ENCODE data around the gene CLDN19. TPM values are rescaled to one million over a fixed set of nuclear protein-coding genes. Genes with fewer than 3 reads are reported as not detected.

Gene CLDN19
- total and polyA plus RNA-seq, 2 of the 8 experiments (the other 6 are each of a cell fraction or from before 2014, with no cell fraction given), result 9.7 to 17.2 TPM

DNA sequence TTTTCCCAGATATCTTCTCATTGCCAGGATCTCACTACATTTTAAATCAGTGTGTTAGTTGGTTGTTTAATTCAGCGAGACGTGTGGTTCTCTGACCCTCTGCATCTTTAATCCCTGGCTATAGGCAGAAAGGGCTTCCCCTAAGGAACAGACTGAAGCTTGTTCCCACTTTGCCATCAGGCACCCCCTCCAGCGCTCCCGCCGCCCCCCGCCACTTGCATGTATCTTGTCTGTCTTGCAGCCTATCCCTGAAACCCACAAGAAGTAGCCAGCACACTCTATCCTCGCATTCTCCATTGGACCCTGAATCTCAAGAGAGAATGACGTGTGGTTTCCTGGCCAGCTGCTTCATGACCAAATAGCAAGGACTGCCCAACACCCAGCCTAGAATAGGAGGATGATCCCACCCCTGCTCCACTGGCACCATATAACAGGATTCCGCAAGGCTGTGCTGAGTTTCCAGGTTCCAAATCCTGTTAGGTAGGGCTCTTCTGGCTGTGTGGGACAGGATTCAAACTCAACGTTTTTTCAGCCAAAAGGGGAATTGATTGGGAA is 7.8 kb downstream of the CLDN19 start (continued):
- TF ChIP-seq, protein P1, sequence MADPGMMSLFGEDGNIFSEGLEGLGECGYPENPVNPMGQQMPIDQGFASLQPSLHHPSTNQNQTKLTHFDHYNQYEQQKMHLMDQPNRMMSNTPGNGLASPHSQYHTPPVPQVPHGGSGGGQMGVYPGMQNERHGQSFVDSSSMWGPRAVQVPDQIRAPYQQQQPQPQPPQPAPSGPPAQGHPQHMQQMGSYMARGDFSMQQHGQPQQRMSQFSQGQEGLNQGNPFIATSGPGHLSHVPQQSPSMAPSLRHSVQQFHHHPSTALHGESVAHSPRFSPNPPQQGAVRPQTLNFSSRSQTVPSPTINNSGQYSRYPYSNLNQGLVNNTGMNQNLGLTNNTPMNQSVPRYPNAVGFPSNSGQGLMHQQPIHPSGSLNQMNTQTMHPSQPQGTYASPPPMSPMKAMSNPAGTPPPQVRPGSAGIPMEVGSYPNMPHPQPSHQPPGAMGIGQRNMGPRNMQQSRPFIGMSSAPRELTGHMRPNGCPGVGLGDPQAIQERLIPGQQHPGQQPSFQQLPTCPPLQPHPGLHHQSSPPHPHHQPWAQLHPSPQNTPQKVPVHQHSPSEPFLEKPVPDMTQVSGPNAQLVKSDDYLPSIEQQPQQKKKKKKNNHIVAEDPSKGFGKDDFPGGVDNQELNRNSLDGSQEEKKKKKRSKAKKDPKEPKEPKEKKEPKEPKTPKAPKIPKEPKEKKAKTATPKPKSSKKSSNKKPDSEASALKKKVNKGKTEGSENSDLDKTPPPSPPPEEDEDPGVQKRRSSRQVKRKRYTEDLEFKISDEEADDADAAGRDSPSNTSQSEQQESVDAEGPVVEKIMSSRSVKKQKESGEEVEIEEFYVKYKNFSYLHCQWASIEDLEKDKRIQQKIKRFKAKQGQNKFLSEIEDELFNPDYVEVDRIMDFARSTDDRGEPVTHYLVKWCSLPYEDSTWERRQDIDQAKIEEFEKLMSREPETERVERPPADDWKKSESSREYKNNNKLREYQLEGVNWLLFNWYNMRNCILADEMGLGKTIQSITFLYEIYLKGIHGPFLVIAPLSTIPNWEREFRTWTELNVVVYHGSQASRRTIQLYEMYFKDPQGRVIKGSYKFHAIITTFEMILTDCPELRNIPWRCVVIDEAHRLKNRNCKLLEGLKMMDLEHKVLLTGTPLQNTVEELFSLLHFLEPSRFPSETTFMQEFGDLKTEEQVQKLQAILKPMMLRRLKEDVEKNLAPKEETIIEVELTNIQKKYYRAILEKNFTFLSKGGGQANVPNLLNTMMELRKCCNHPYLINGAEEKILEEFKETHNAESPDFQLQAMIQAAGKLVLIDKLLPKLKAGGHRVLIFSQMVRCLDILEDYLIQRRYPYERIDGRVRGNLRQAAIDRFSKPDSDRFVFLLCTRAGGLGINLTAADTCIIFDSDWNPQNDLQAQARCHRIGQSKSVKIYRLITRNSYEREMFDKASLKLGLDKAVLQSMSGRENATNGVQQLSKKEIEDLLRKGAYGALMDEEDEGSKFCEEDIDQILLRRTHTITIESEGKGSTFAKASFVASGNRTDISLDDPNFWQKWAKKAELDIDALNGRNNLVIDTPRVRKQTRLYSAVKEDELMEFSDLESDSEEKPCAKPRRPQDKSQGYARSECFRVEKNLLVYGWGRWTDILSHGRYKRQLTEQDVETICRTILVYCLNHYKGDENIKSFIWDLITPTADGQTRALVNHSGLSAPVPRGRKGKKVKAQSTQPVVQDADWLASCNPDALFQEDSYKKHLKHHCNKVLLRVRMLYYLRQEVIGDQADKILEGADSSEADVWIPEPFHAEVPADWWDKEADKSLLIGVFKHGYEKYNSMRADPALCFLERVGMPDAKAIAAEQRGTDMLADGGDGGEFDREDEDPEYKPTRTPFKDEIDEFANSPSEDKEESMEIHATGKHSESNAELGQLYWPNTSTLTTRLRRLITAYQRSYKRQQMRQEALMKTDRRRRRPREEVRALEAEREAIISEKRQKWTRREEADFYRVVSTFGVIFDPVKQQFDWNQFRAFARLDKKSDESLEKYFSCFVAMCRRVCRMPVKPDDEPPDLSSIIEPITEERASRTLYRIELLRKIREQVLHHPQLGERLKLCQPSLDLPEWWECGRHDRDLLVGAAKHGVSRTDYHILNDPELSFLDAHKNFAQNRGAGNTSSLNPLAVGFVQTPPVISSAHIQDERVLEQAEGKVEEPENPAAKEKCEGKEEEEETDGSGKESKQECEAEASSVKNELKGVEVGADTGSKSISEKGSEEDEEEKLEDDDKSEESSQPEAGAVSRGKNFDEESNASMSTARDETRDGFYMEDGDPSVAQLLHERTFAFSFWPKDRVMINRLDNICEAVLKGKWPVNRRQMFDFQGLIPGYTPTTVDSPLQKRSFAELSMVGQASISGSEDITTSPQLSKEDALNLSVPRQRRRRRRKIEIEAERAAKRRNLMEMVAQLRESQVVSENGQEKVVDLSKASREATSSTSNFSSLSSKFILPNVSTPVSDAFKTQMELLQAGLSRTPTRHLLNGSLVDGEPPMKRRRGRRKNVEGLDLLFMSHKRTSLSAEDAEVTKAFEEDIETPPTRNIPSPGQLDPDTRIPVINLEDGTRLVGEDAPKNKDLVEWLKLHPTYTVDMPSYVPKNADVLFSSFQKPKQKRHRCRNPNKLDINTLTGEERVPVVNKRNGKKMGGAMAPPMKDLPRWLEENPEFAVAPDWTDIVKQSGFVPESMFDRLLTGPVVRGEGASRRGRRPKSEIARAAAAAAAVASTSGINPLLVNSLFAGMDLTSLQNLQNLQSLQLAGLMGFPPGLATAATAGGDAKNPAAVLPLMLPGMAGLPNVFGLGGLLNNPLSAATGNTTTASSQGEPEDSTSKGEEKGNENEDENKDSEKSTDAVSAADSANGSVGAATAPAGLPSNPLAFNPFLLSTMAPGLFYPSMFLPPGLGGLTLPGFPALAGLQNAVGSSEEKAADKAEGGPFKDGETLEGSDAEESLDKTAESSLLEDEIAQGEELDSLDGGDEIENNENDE (IDR thresholded peaks at IDR 0.05; ENCODE audit: insufficient replicate concordance, low read length), result no peak
- TF ChIP-seq HDAC2 (IDR thresholded peaks at IDR 0.05; ENCODE audit: borderline replicate concordance in 1 of 2, low read depth in 2 of 2, low read length in 2 of 2) (no peak), JUND (IDR thresholded peaks at IDR 0.05; ENCODE audit: low read length) (no peak), EGR1 (IDR thresholded peaks at IDR 0.05; ENCODE audit: borderline replicate concordance, low read depth, low read length) (no peak), MAFK (IDR thresholded peaks at IDR 0.05; ENCODE audit: low read depth, low read length) (no peak), POLR2A (IDR thresholded peaks at IDR 0.05; ENCODE audit: control extremely low read depth in 1 of 2, low read depth in 2 of 2, low read length in 2 of 2) (no peak), TEAD4 (IDR thresholded peaks at IDR 0.05; ENCODE audit: low read depth, low read length) (no peak), SP2 (IDR thresholded peaks at IDR 0.05; ENCODE audit: low read length) (no peak), EP300 (IDR thresholded peaks at IDR 0.05; ENCODE audit: borderline replicate concordance in 1 of 2, low read depth in 2 of 2, low read length in 2 of 2) (no peak), RFX5 (IDR thresholded peaks at IDR 0.05; ENCODE audit: borderline replicate concordance, low read depth, low read length) (no peak), SAP30 (IDR thresholded peaks at IDR 0.05; ENCODE audit: insufficient read depth, insufficient replicate concordance, low read length) (no peak)

All from H1 (cell line).